ES-I3 (cell line): ENCODE data around the gene SLC9C1.
A peak's percentile ranks its signal among the peaks of the same experiment; 100 is the strongest.

Source experiments
- H3K36me3 ChIP-seq: 2 replicates; pipeline ENCODE4 v1.6.1; 2013; ENCODE audit warnings: mild to moderate bottlenecking, low read length, control low read depth, moderate library complexity; ENCODE audit not compliant: insufficient read depth
- H3K4me1 ChIP-seq: 2 replicates; pipeline ENCODE4 v1.6.1; 2013; ENCODE audit warnings: mild to moderate bottlenecking, control low read depth, low read length; ENCODE audit not compliant: insufficient read depth
- H3K9ac ChIP-seq: 2 replicates; pipeline ENCODE4 v1.6.1; 2013; ENCODE audit warnings: low read depth, mild to moderate bottlenecking, low read length, moderate library complexity
- H3K9me3 ChIP-seq: 2 replicates; pipeline ENCODE4 v1.6.1; 2013; ENCODE audit warnings: mild to moderate bottlenecking, low read length, moderate library complexity; ENCODE audit not compliant: control insufficient read depth, insufficient read depth

Gene SLC9C1

DNA sequence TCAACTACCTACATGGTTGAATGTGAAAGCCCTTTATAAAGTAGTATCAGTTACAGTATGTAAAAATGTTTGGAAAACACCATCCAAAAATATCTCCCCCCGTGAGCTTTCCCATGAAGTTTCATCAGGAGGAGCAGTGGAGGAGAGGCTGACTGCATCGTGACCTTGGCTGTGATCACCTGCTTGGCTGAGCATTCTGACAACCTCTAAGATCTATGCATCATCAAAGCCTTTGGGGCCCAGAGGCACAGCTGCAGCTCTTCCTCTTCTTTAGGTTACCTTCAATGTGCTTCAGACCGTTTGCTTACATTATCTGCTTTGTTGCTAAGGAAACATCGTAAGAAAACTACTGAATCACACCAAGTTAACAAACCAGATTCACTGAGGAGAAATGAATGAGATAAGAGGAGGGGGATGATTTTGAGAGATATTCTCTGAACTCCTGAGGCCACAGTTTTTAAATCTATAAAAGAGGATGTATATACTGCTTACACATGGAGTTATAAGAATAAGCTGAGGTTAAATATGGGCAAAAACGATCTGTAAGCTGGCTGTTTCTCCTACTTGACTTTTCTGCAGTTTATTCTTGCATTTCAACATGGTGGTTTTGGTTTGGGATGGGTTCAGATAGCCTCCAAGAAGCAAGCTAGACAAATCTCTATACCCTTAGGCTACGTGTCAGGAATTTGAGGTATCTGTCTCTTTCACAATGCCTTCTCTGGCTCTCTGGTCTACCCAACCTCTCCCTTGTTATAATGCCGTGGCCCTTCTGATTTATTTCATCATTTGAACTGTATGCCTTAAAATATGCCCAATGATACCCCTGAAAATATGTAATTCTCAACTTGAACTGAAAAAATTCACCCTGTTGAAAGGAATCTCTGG lies 164.9 kb downstream of the SLC9C1 start:
- Histone ChIP-seq H3K9me3 (no peaks in the 10 kb centered on the region), H3K9ac (no peak overlapping the region), H3K4me1 (peaks cover 46% of the 10 kb centered on the region), H3K36me3 (no peaks in the 10 kb centered on the region)

DNA sequence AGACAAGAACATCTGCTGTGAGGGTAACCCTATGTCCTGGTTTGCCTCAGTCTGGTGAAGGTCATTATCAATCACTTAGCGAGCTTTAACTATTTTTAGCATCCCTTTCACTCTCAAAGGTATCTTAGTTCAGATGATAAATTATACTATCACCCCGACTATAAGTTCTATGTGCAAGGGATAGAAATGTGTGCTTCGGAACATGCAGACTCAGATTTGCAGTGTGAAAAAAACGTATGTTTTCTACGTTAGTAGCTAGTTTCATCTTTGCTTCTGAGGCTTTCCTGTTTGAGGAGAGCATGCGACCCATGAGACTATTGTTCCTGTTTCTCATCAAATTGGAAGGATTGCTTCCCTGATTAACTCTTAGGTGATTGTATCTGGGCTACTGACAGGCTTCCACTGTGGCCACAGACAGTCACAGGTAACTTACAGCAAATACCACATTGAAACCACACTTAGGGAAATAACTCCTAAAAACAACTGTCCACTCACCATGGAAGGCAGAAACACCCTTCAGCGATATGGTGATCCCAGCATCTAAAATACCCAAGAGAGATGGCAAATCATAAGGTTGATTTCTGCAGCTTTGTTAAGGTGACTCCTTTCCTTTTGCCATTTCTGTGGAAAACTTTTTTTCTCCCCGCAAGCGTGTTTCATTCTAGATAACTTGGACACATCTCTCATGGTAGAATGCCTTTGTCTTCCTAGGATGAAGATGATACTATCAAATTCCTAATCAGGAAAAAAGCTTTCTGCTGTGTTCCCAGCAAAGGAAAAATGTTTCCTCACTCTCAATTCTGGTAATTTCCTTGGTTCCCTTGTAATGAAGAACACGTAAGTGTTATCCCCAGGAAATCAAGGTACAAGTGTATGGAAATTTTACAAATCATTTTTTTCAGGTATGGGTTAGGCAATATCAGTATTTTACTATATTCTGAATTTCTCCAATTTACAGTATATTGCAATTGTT lies 166.2 kb downstream of the SLC9C1 start:
- H3K9me3 ChIP-seq: no peaks in the 10 kb centered on the region
- H3K36me3 ChIP-seq: no peaks in the 10 kb centered on the region
- peaks cover 46% of the 10 kb centered on the region for H3K4me1 ChIP-seq
- H3K9ac ChIP-seq: no peak overlapping the region

GRCh38 chr3:112126511-112126911 lies 167.5 kb downstream of the SLC9C1 start:
- H3K9ac ChIP-seq: peak overlapping the region; percentile 5; the same call in 1 of the 2 replicates

DNA sequence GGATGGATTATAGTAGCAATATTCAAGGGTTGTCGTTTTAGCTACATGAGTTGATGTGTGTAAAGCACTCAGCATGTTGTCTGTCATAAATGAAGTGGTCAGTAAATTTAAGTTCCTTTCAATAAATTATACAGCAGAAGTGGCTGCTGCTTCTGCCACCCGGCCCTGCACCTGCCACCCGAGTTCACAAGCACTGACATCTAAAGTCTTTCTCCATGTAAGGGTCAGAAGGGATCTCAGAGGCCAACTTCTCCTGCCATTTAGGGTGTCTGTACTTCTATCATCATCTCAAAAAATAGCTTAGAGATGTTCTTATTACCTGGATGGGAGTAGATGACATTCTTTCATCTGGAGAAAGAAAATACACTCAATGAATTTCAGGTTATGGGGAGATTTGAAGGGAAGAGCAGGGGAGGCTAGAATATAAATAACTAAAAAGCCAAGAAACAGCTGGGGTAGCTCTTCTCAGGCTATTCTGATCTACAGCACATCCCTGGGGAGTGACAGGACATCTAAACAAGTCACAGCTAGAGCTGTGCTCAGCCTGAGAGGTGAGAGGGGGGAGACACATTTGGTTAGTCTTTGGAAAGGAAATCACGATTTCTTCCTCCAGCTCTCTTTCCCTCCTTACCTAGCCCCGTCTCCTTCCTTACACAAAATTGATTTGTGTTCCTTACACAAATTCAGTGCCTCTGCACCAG lies 169.0 kb downstream of the SLC9C1 start:
- Histone ChIP-seq H3K4me1 (peaks cover 44% of the 10 kb centered on the region), H3K9me3 (no peaks in the 10 kb centered on the region), H3K9ac (no peak overlapping the region), H3K36me3 (no peaks in the 10 kb centered on the region)

More at GRCh38 chr3:112126511-112126911, 167.5 kb downstream of the SLC9C1 start:
- peaks cover 46% of the 10 kb centered on the region for H3K4me1 ChIP-seq
- no peaks in the 10 kb centered on the region for H3K9me3 ChIP-seq
- no peaks in the 10 kb centered on the region for H3K36me3 ChIP-seq

DNA sequence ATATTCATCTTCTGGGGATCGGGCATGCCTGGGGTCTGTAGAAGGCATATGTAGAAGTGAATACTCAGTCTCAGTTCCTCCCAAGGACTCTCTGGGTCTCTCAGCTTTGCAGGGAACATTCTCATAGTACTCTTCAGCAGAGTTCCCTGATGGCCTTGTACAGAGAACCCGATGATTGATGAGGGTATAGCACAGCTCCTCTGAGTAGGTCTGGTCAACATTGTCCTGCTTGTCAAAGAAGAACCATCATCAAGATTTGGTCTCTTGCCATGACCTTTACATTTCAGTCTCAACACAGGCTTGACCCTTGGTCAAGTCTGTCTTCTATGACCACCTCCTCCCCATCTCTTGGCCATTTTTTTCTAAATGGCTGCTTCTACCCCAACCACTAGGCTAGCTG lies 170.5 kb downstream of the SLC9C1 start:
- Histone ChIP-seq H3K36me3 (no peaks in the 10 kb centered on the region; the same call in 1 of the 2 replicates), H3K9me3 (no peaks in the 10 kb centered on the region), H3K9ac (no peak overlapping the region), H3K4me1 (peaks cover 34% of the 10 kb centered on the region)

DNA sequence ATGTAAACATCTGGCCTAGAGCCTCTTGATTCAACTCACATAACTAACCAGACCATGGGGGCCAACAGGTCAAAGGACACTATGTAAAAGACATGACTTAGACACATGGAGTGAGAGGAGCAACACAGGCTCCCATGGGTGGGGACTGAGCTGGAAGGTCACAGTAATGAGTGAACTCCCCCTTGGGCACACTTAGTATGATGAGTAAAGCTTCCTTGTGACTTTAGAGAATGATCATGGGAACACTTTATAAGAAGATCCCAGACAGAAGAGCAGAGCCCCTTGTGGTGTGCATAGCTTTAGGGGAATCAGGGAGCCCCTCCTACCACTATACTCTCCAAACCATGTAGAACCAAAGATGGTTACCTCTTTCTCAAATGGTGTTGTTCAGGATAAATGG lies 171.1 kb downstream of the SLC9C1 start:
- H3K36me3 ChIP-seq: no peaks in the 10 kb centered on the region; the same call in 1 of the 2 replicates
- no peak overlapping the region for H3K9ac ChIP-seq
- H3K4me1 ChIP-seq: peaks cover 28% of the 10 kb centered on the region
- no peaks in the 10 kb centered on the region for H3K9me3 ChIP-seq

DNA sequence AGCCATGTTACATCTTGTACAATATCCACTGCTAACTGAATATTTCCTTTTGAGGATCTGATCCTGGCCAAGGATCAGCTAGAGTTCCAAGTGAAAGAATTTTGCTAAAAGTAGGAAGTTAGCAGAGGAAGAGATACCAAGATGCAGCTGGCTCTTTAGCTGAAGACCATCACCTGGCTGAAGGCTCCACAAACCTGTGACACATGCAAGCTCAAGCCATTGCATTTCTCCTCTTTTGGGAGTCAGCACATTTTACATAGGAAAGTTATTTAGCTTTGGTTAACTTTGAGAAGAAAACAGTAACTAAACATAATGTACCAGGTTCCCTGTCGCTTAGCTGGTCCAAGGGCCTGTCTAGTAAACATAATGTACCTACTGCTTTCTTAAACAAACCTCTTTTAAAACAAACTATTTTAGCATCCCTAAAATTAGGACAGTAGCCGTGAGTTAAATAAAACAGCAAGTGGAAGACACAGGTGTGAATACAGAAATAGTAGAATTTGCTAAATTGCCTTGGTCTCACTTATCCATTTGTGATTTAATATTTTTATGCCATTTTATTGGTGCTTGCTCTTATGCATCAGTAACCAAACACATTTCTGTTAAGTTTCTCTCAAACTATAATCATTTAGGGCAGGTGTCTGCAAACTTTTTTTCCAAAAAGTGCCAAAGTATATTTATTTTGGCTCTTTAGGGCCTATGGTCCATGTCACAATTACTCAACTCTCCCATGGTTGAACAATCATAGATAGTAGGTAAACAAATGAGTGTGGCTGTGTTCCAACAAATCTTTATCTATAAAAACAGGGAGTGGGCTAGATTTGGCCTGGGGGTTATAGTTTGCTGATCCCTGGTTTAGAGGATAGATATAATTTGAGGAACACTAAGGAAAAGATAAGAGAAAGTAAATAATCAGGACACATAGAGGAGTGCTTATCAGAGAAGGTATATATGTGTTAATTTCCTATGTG lies 172.2 kb downstream of the SLC9C1 start:
- Histone ChIP-seq H3K9me3 (no peaks in the 10 kb centered on the region), H3K36me3 (no peaks in the 10 kb centered on the region; the same call in 1 of the 2 replicates), H3K4me1 (peaks cover 20% of the 10 kb centered on the region), H3K9ac (no peak overlapping the region)

DNA sequence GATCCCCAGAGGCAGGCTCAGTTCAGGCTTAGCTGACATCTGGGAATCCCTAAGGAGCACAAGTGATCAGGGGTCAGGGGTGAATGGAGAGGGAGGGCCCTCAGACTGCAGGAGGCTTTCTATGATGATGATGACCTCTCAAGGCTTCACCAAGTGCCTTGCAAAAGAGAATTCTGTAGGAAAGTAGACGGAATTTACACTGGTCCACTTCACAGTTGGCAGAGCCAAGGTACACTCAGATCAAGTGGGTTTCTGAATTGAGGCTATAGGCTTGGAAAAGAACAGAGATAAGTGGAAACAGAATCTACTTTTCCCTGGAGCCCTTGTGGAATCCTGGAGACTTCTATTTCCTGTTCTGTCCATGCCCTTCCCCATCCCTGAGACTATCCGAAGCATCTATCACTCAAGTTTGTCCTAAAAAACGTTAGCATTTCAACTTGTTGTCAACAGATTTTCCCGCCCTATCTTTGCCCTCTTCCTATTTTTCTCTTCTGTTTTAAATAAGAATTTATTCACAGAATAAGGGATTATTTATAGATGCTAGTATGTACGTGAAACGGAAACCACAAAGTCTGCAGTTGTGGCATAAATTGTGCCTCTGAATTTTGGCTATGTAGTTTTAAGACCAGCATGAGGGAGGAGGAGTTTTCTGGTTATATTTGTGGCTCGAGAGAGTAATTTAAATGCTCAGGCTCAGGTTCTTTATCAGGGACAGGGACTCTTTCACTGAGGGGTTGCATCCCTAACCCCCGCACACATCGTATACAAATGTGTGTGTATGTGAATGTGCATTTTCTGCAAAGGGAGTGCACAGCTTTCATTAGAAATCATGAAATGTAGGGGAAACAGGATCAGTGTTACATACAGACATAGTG lies 173.8 kb downstream of the SLC9C1 start:
- Histone ChIP-seq H3K4me1 (peaks cover 7% of the 10 kb centered on the region), H3K36me3 (peaks cover 5% of the 10 kb centered on the region; the same call in 1 of the 2 replicates), H3K9me3 (no peaks in the 10 kb centered on the region), H3K9ac (no peak overlapping the region)

GRCh38 chr3:112117841-112118571 lies 176.0 kb downstream of the SLC9C1 start:
- Histone ChIP-seq H3K4me1 (peaks cover 5% of the 10 kb centered on the region; the same call in 1 of the 2 replicates), H3K9ac (no peak overlapping the region), H3K9me3 (no peaks in the 10 kb centered on the region), H3K36me3 (peaks cover 8% of the 10 kb centered on the region; the same call in 1 of the 2 replicates)

- Histone ChIP-seq H3K36me3 (peaks cover 8% of the 10 kb centered on the region; the same call in 1 of the 2 replicates), H3K9ac (no peak overlapping the region), H3K9me3 (no peaks in the 10 kb centered on the region), H3K4me1 (peaks cover 5% of the 10 kb centered on the region; the same call in 1 of the 2 replicates)
These were observed 176.6 kb downstream of the SLC9C1 start for GRCh38 chr3:112117415-112117814.

- H3K9ac ChIP-seq: no peak overlapping the region
- no peaks in the 10 kb centered on the region for H3K9me3 ChIP-seq
- H3K36me3 ChIP-seq: peaks cover 8% of the 10 kb centered on the region; the same call in 1 of the 2 replicates
- H3K4me1 ChIP-seq: peaks cover 5% of the 10 kb centered on the region; the same call in 1 of the 2 replicates
These were observed 177.2 kb downstream of the SLC9C1 start for GRCh38 chr3:112116748-112117186.
